ENCODE results near the gene HOXA6. TPM values are rescaled to one million over a fixed set of nuclear protein-coding genes. Genes with fewer than 3 reads are reported as not detected.

Gene HOXA6
- total RNA-seq (3.6 and 4.4 TPM in 2 replicates), polyA plus RNA-seq (0.70 and 1.2 TPM in 2 replicates), polyA minus RNA-seq (ENCODE audit: low replicate concordance) (0.30 and 1.6 TPM in 2 replicates)
- polyA plus RNA-seq (2012), result 1.6 and 3.8 TPM in 2 replicates

- peak within 1 kb of the TSS; percentile 98 for H3K27ac ChIP-seq (ENCODE audit: insufficient read depth, low read length)
- H3K9me3 ChIP-seq (ENCODE audit: control insufficient read depth, insufficient read depth, low read depth, low read length), result no peaks in the 10 kb centered on the region
- H4K20me1 ChIP-seq (ENCODE audit: control insufficient read depth, extremely low read depth, insufficient read depth, low read length), result no peaks in the 10 kb centered on the region
- H3K27me3 ChIP-seq (ENCODE audit: control insufficient read depth, insufficient read depth, low read length), result no peaks in the 10 kb centered on the region
- peaks cover 22% of the 10 kb centered on the region for H3K4me1 ChIP-seq (ENCODE audit: control insufficient read depth, extremely low read depth, insufficient read depth, low read length)
- no peak for TF ChIP-seq CTCF (conservative IDR thresholded peaks at IDR 0.05 in 1 of 2, IDR thresholded peaks at IDR 0.05 in 1 of 2; ENCODE audit: low read depth in 1 of 2, low read length in 2 of 2)
- no peak for TF ChIP-seq EZH2 (IDR thresholded peaks at IDR 0.05; ENCODE audit: low read length, missing control alignments)
- no peaks in the 10 kb centered on the region for H3K36me3 ChIP-seq (ENCODE audit: control insufficient read depth, insufficient read depth, low read length)
- H3K9ac ChIP-seq (ENCODE audit: insufficient read depth, low read length), result peak within 1 kb of the TSS; percentile 72
- peaks cover 86% of the 10 kb centered on the region for H3K79me2 ChIP-seq (ENCODE audit: control insufficient read depth, insufficient read depth, low read length)
- peak within 1 kb of the TSS; percentile 58 for H2AFZ ChIP-seq (ENCODE audit: low read length)
- peak within 1 kb of the TSS; percentile 34 to 61 (median 48) for H3K4me3 ChIP-seq (replicated peaks in 1 of 4; ENCODE audit: control extremely low read depth in 1 of 4, insufficient read depth in 1 of 4, low read depth in 3 of 4, low read length in 4 of 4)
- peak in 1 of 2 donors; percentile 66 for DNase-seq (ENCODE audit: low read depth in 2 of 2)
- H3K4me2 ChIP-seq (ENCODE audit: extremely low read depth, insufficient read depth, low read length), result peak within 1 kb of the TSS; percentile 99
Observed at GRCh38 chr7:27147199-27148030, at the start of gene HOXA6. Gene HOXA6 (minus strand): TSS chr7:27147774. CDS start chr7:27147749, 25 bp downstream.

GRCh38 chr7:27196287-27196767 is 48.8 kb upstream of the HOXA6 start:
- peak; percentile 52 to 83 for DNase-seq (ENCODE audit: low read depth in 2 of 2)
- no peak overlapping the region for H3K4me2 ChIP-seq (ENCODE audit: extremely low read depth, insufficient read depth, low read length)

More at GRCh38 chr7:27196287-27196767, 48.8 kb upstream of the HOXA6 start:
- Histone ChIP-seq H3K9ac (ENCODE audit: insufficient read depth, low read length) (no peak overlapping the region), H3K36me3 (ENCODE audit: control insufficient read depth, insufficient read depth, low read length) (no peaks in the 10 kb centered on the region), H3K27me3 (ENCODE audit: control insufficient read depth, insufficient read depth, low read length) (peaks cover 71% of the 10 kb centered on the region), H3K9me3 (ENCODE audit: control insufficient read depth, insufficient read depth, low read depth, low read length) (no peaks in the 10 kb centered on the region), H3K27ac (ENCODE audit: insufficient read depth, low read length) (no peak overlapping the region), H3K4me1 (ENCODE audit: control insufficient read depth, extremely low read depth, insufficient read depth, low read length) (no peaks in the 10 kb centered on the region), H4K20me1 (ENCODE audit: control insufficient read depth, extremely low read depth, insufficient read depth, low read length) (no peaks in the 10 kb centered on the region), H3K4me3 (replicated peaks in 1 of 4; ENCODE audit: control extremely low read depth in 1 of 4, insufficient read depth in 1 of 4, low read depth in 3 of 4, low read length in 4 of 4) (no peak overlapping the region), H2AFZ (ENCODE audit: low read length) (no peak overlapping the region), H3K79me2 (ENCODE audit: control insufficient read depth, insufficient read depth, low read length) (no peaks in the 10 kb centered on the region)
- TF ChIP-seq CTCF (conservative IDR thresholded peaks at IDR 0.05 in 1 of 2, IDR thresholded peaks at IDR 0.05 in 1 of 2; ENCODE audit: low read depth in 1 of 2, low read length in 2 of 2) (peak; percentile 81 to 88), EZH2 (IDR thresholded peaks at IDR 0.05; ENCODE audit: low read length, missing control alignments) (no peak)
